CD4-positive, alpha-beta T cell treated with Interleukin-2 at 100 ng/mL for 4 hours (primary cell): ENCODE results near the gene KANSL3.

Experiments used
- DNase-seq: peaks from one replicate; pipeline ENCODE4 v3.0.0-alpha.2; 2020; ENCODE audit warnings: low spot score

The KANSL3 gene

GRCh38 chr2:96604104-96604503 is 34.0 kb downstream of the KANSL3 start:
- no peak for DNase-seq

DNA sequence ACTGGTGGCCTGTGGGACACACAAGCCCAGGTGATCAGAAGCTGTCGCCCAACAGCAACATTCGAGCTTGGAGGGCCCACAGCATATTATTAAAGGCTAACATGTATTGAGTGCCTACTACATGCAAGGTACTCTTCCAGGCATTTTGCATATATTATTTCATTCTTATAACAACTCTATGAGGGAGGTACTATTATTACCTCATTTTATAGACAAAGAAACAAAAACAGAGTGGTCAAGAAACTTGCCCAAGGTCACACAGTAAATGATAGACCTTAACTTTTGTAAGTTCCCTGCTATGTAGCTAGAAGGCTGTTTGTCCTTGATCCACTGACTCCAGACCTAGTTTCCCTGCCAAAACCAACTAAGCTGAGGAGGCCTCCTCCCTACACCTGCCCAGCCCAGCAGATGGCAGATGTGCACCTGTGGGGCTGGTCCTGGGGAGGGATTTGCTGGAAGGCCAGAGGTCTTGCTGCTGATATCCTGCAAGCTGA is 35.7 kb downstream of the KANSL3 start:
- DNase-seq, result no peak

DNA sequence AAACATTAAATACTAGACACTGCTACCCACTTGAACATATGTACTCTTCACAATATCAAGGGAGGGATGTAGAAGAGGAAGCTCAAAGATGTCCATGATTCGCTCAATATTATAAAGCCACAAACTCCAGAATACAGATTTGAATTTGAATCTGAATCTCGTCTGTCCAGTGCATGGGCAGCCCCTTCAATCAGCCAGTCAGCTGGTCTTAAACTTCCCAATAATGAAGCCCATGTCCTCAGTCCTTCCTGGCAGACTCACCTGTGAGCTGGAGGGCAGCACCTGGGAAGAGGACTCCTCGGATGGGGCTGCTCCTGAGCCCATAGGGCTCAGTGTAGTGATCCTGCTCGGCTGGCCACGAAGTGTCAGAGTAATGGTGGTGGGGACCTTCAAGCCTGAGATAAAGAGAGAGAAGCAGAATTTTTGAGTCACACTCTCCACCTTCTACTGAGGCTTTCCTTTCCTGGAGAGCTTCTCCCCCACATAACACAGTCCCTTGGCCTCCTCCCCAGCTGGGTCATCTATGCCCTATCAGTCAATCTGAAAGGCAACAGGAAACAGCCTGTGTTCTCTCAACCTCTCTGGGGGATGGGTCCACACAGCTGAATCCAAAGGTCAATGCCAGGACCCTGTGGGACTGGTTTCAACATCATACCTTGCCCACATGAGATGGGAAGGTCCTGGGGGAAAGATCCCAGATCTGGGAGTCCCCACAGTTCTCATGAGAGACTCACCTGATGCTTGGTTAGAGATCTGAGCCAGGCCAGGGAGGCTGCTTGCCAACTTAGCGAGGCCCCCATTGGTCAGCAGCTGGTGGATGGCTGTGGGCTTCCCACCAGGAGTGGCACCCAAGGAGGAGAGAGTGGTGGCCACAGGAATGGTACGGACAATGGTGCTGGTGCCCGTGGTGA is 36.5 kb downstream of the KANSL3 start:
- DNase-seq, result no peak

DNA sequence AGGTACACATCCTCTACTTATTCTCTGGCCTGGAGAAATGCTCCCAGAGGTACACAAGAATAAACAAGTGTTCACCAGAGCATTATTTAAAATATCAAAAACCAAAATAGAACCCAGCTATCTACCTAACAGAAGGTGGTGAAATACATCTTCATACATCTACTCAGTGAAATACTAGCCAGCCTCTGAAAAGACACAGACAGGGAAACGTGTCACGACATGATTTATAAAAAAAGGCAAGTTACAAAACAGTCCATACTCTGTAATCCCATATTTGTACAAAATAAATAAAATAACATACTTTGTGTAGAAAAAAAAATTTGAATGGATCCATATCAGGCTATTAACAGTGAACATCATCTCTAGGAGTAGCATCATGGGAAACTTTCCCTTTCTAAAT is 38.2 kb downstream of the KANSL3 start:
- DNase-seq, result no peak

DNA sequence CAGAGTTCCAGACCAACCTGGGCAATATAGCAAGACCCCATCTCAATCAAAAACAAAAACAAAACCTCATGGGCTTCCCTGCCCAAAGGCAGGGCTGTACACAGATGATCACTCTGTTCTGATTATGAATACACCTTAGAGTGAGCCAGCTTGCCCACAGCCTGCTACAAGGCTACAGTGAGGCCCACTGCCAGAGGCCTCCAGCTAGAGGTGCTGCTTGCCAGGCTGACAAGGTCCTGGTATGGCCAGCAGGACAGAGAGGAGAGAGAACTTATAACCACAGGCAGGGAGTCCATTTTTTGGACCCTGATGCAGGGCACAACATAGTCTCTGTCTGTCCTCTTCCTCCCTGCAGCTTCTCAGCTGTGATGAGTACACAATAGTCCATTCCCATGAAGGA is 41.5 kb downstream of the KANSL3 start:
- no peak for DNase-seq

GRCh38 chr2:96594691-96595152 is 43.4 kb downstream of the KANSL3 start:
- DNase-seq, result peak; percentile 34

DNA sequence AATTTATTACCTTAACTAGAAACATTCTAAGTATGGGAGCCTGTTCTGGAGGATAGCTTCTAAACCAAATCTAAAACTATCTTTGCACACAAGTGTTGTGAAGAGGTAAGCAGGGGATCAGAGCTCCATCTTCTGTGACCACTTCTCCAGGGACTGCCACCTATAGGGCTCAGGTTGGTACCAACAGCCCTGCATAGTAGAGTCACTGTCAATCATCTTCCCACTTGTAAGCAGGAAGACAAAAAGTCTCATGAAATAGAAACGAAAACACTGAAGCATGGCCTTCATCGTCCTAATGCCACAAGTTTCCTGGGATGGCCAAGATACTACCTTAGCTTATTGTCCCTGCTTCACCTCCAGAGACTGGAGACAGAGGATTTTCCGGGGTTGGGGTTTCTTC is 43.8 kb downstream of the KANSL3 start:
- peak; percentile 6 for DNase-seq

GRCh38 chr2:96591494-96591893 is 46.6 kb downstream of the KANSL3 start:
- no peak for DNase-seq

DNA sequence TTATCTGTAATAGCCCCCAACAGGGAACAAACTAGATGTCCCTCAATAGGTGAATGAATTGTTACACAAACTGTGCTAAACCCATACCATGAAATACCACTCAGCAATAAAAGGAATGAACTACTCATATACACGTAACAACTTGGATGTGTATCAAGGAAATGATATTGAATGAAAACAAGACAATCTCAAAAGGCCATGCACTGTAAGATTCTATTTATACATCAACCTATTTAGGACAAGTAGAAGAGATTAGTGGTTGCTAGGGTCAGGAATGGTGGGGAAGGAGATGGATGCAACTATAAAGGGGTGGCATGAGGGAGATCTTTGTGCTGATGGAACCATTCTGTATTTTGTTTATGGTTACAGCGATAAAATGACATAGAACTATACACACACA is 47.1 kb downstream of the KANSL3 start:
- no peak for DNase-seq

DNA sequence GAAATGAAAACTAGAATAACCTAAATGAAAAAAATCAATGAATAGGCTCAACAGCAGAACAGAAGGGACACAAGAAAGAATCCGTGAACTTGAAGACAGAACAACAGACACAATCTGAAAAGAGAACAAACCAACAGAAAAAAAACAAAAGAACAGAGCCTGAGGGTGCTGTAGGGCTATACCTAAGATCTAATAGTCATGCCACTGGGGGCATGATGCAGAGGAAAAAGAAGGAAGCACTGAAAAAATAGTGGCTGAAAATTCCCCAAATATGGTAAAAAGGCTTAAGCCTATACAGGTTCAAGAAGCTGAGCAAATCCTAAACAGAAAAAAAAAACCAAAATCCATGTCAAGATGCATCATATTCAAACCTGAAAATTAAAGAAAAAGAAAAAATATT is 50.3 kb downstream of the KANSL3 start:
- DNase-seq, result no peak

- DNase-seq, result no peak
These were observed 54.1 kb downstream of the KANSL3 start for GRCh38 chr2:96584017-96584416.

- no peak for DNase-seq
These were observed 57.3 kb downstream of the KANSL3 start for GRCh38 chr2:96580771-96581170.

DNA sequence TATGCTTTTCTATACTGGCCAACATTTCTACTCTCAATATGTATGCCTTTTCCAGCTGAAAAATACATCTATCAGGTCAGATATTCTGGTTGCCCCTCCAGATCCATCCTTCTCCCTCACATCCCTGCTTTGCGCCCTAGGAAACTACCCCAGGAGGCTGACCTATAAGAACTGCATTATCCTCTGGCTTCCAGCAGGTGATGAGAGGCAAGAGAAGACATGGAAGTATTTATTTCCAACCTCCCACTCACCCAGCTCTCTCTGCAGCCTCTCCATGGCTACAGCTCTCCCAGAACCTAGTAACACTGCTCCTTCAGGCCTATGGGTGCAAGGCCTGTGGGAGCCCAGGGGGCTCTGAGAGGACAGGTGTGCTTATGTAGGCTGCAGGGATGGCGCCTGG is 58.7 kb downstream of the KANSL3 start:
- no peak for DNase-seq

DNA sequence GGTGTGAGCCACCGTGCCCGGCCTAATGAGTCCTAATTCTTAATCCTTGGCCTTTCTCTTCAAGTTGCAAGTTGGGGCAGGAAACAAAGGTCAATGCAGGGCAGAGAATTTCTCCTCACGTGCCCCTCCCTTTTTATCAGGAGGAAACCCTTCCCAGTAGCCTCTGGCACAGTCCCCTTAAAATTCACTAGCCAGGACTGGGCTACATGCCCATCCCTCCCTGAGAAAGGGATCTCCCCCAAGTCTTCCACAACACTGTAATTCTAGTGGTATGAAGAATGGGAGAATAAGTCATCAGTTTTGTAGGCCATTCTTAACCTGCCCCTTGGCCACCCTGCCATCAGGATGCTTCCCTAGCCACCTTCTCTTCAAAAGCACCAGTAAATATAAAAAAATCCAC is 59.4 kb downstream of the KANSL3 start:
- no peak for DNase-seq

GRCh38 chr2:96577501-96577900 is 60.6 kb downstream of the KANSL3 start:
- DNase-seq, result no peak

DNA sequence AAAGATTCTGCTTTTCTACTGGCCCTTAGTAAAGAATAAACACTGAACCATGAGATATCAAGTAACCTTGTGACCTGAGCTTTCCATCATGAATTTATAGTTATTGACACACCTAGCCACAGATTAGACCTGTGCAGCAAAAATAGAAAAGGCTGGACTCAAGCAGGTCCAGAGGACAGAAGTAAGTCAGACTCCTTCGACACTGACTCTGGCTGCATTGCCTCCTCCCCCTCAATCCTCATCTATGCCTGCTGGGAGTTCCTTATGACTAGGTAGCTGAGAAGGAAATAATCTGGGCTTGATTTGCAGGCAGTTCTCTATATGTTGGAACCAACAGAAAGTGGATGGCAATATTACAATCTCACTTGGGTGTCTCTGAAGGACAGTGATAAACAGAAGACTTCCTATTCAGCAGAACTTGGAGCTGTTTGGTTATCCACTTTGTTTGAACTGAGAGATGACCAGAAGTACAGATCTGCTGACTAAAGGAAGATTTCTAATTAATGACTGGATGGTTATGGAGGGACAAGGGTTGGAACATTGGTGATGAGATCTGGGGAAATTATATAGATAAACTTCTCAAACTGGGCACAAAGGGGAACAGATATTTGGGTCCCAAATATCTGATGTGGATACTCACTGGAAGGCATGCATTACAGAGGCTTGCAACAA is 62.2 kb downstream of the KANSL3 start:
- DNase-seq, result no peak

DNA sequence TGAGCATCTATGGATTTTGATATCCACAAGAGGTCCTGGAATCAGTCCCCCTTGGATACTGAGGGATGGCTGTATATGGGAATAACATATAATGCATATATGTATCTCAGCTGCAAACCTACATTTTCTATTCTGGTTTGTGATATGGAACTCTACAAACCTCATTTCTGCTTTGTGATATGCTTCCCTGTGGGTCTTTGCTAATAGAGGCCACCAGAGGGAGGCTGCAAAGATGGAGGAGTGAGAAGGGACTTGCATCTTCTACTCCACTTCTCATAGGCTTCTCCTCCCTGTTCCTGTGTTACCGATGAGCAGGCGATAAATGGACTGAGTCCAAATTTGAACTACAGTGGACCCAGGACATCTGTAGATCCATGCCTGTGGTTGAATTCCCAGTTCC is 63.7 kb downstream of the KANSL3 start:
- DNase-seq, result no peak

GRCh38 chr2:96568094-96568493 is 70.0 kb downstream of the KANSL3 start:
- DNase-seq, result no peak

DNA sequence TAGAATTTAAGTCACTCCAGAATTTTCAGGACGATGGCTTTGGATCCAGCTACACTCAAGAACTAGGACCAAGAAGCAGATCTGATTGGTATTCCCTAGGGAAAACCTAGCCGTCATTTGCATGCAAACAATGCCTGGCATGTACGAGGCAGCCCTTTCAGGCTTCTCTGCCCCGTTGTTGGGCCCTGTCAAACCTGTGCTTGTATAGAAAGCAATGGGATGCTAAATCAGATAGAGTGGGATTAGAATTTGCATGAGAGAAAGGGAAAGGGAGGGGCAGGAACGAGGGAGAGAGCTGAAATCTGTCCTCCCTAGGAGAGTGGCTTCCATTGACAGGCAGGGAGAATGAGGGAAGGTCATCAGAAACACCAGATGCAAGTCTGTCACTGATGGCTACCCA is 73.0 kb downstream of the KANSL3 start:
- no peak for DNase-seq

- no peak for DNase-seq
These were observed 73.5 kb downstream of the KANSL3 start for GRCh38 chr2:96564563-96564962.

DNA sequence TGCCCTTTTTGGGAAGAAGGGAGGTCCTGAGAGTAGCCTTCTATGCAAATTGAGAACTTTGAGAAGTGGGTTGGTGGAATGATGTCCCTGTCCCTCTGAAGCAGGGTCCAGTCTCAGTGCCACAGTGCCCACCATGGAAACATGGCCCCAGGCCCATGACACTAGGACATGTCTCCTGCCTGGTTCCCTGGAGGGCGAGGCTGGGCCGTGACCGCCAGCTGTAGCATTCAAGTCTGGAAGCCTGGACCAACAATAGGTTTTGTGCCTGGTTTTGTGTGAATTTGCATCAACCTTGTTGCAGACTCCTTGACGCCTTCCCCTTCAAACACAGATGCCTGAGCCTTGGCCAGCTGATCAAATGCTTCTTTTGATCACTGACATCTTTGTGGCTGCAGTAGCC is 74.1 kb downstream of the KANSL3 start:
- DNase-seq, result no peak

DNA sequence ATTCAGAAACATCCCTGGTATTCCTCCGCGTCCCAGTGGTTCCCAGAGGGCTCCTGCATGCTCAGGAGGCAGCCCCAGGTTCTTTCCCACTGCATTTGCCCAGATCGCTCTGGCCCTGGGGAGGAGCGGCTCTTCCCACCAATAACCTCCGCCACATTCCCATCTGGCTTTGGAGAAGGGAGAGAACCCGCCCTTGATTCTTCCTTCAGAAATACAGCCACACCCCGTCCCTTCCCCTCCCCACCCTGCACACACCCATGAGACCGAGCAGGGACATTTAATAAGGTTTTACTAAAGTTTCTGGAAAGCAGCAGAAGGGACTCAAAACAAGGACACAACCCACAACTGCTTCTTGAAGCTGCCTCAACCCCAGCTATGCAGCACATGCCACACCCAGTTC is 79.6 kb downstream of the KANSL3 start:
- no peak for DNase-seq

GRCh38 chr2:96558061-96558460 is 80.1 kb downstream of the KANSL3 start:
- DNase-seq, result no peak
